Neural crest cell (in vitro differentiated cells): Measurements from ENCODE around the gene ALOX15B. TPM values are rescaled to one million over a fixed set of nuclear protein-coding genes. Genes with fewer than 3 reads are reported as not detected.

ENCODE experiments used
- DNase-seq: peaks from one replicate; pipeline ENCODE4 v3.0.0; 2021; ENCODE audit warnings: low read depth, mixed read lengths, low spot score
- H3K27ac Mint-ChIP-seq: one replicate; pipeline ENCODE4 v1.8.0; 2021; ENCODE audit warnings: mild to moderate bottlenecking, mixed read lengths; ENCODE audit not compliant: unreplicated experiment
- H3K27me3 Mint-ChIP-seq: 2 replicates; pipeline ENCODE4 v1.8.0; 2021; ENCODE audit warnings: low read depth, mild to moderate bottlenecking, mixed read lengths
- H3K36me3 Mint-ChIP-seq: 2 replicates; pipeline ENCODE4 v1.8.0; 2021; ENCODE audit warnings: low read depth, mild to moderate bottlenecking, mixed read lengths
- H3K4me1 Mint-ChIP-seq: 2 replicates; pipeline ENCODE4 v1.8.0; 2021; ENCODE audit warnings: mixed read lengths
- H3K4me3 Mint-ChIP-seq: one replicate; pipeline ENCODE4 v1.8.0; 2021; ENCODE audit warnings: mild to moderate bottlenecking, mixed read lengths
- H3K9me3 Mint-ChIP-seq: 2 replicates; pipeline ENCODE4 v1.8.0; 2021; ENCODE audit warnings: mixed read lengths
- microRNA-seq: library from miRNA; unstranded; fragments of <30 nt; microRNA quantifications from one replicate; pipeline ENCODE4, GENCODE V29; 2020
- total RNA-seq: library from RNA; stranded (reverse); gene quantifications from 2 replicates; pipeline ENCODE4 v1.2.1, GENCODE V29; 2021
- TF ChIP-seq, protein P1 (sequence below): fragments of 200-600 bp; sonication (generic); conservative IDR thresholded peaks from 2 replicates; pipeline ENCODE4 v1.5.0; 2021; ENCODE audit warnings: antibody characterized with exemption, mild to moderate bottlenecking

ALOX15B gene
- total RNA-seq, 1 donor from 2014 or later: not detected

- no peaks in the 10 kb centered on the region for H3K9me3 Mint-ChIP-seq
- DNase-seq: no peak
- no peak overlapping the region for H3K27ac Mint-ChIP-seq
- peaks cover 57% of the 10 kb centered on the region for H3K27me3 Mint-ChIP-seq
- no peaks in the 10 kb centered on the region for H3K36me3 Mint-ChIP-seq
- TF ChIP-seq, protein P1, sequence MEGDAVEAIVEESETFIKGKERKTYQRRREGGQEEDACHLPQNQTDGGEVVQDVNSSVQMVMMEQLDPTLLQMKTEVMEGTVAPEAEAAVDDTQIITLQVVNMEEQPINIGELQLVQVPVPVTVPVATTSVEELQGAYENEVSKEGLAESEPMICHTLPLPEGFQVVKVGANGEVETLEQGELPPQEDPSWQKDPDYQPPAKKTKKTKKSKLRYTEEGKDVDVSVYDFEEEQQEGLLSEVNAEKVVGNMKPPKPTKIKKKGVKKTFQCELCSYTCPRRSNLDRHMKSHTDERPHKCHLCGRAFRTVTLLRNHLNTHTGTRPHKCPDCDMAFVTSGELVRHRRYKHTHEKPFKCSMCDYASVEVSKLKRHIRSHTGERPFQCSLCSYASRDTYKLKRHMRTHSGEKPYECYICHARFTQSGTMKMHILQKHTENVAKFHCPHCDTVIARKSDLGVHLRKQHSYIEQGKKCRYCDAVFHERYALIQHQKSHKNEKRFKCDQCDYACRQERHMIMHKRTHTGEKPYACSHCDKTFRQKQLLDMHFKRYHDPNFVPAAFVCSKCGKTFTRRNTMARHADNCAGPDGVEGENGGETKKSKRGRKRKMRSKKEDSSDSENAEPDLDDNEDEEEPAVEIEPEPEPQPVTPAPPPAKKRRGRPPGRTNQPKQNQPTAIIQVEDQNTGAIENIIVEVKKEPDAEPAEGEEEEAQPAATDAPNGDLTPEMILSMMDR: no peak
- H3K4me3 Mint-ChIP-seq: no peak overlapping the region
- no peaks in the 10 kb centered on the region for H3K4me1 Mint-ChIP-seq
Measured at GRCh38 chr17:8095361-8095760, 56.5 kb downstream of the ALOX15B start.

DNA sequence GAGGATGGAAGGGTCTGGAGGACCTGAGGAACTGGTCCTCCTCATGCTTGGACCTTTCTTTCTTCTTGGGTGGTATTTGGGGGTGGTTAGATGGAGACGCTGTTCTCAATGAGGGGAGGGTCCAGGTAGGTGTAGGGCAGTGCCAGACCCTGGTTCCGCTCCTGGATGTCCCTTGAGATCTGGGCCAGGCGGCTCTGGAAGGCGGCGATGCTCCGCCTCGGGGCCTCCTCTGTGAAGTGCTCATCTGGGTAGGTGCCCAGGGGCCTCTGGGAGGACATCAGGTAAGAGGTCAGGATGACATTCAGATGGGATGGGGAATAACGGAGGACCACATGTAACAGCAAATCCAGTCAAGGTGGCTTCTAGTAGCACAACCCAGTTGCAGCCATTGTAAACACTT, 57.7 kb downstream of the ALOX15B start:
- Mint-ChIP-seq H3K27ac (no peak overlapping the region), H3K27me3 (peaks cover 46% of the 10 kb centered on the region), H3K4me3 (no peak overlapping the region), H3K36me3 (no peaks in the 10 kb centered on the region), H3K4me1 (no peaks in the 10 kb centered on the region), H3K9me3 (no peaks in the 10 kb centered on the region)
- DNase-seq: no peak
- TF ChIP-seq, protein P1: no peak

Small RNA genes lying within 50 kb of the gene (microRNA-seq; reads per million reads assigned to microRNA genes)
- not detected for gene MIR4314

Other genes with a start within 250 kb of the ALOX15B start
- gene KDM6B, start 204.8 kb upstream of the ALOX15B start, total RNA-seq: 64.8 and 70.2 TPM in 2 replicates
- gene TMEM88, start 184.0 kb upstream of the ALOX15B start, total RNA-seq: 6.7 and 8.4 TPM in 2 replicates
- gene NAA38, start 181.5 kb upstream of the ALOX15B start, total RNA-seq: 83.4 and 87.2 TPM in 2 replicates
- gene CYB5D1, start 181.1 kb upstream of the ALOX15B start, total RNA-seq: 12.7 and 13.3 TPM in 2 replicates
- gene CHD3, start 150.3 kb upstream of the ALOX15B start, total RNA-seq: 53.3 and 59.7 TPM in 2 replicates
- 3.6 and 4.0 TPM in 2 replicates for gene RNF227, start 122.8 kb upstream of the ALOX15B start, total RNA-seq
- 19.9 and 20.4 TPM in 2 replicates for gene KCNAB3, start 109.2 kb upstream of the ALOX15B start, total RNA-seq
- gene TRAPPC1, start 107.1 kb upstream of the ALOX15B start, total RNA-seq: 129 and 145 TPM in 2 replicates
- gene CNTROB, start 106.9 kb upstream of the ALOX15B start, total RNA-seq: 55.5 and 58.3 TPM in 2 replicates
- gene GUCY2D, start 36.4 kb upstream of the ALOX15B start, total RNA-seq: not detected in 2 replicates
- not detected in 2 replicates for gene ALOX12B, start 48.7 kb downstream of the ALOX15B start, total RNA-seq
- 0.09 TPM in 1 of 2 replicates, not detected in the other for gene ALOXE3, start 79.5 kb downstream of the ALOX15B start, total RNA-seq
- gene HES7, start 85.0 kb downstream of the ALOX15B start, total RNA-seq: 0.41 and 0.56 TPM in 2 replicates
- 38.3 and 51.6 TPM in 2 replicates for gene PER1, start 113.3 kb downstream of the ALOX15B start, total RNA-seq
- 47.2 and 49.7 TPM in 2 replicates for gene VAMP2, start 123.9 kb downstream of the ALOX15B start, total RNA-seq
- 41.4 and 45.7 TPM in 2 replicates for gene TMEM107, start 137.3 kb downstream of the ALOX15B start, total RNA-seq
- 5.5 and 5.6 TPM in 2 replicates for gene BORCS6, start 151.1 kb downstream of the ALOX15B start, total RNA-seq
- gene AURKB, start 171.5 kb downstream of the ALOX15B start, total RNA-seq: 176 and 186 TPM in 2 replicates
- gene CTC1, start 209.0 kb downstream of the ALOX15B start, total RNA-seq: 39.7 and 44.8 TPM in 2 replicates
- 201 and 217 TPM in 2 replicates for gene PFAS, start 210.2 kb downstream of the ALOX15B start, total RNA-seq
- 48.5 and 51.0 TPM in 2 replicates for gene RANGRF, start 249.6 kb downstream of the ALOX15B start, total RNA-seq